GM21360 (cell line): Measurements from ENCODE around the gene MRPL45.

Experiments
- ATAC-seq: cut with Tn5 transposase; IDR thresholded peaks from one replicate; pipeline ENCODE4 v1.9.1; 2021; ENCODE audit warnings: mild to moderate bottlenecking, moderate library complexity; ENCODE audit not compliant: unreplicated experiment

MRPL45 gene

GRCh38 chr17:38324772-38325171 lies 27.8 kb downstream of the MRPL45 start:
- ATAC-seq, result no peak

GRCh38 chr17:38325221-38325851 lies 28.4 kb downstream of the MRPL45 start:
- ATAC-seq, result no peak

- ATAC-seq, result no peak
Observed at GRCh38 chr17:38326996-38327792, 30.2 kb downstream of the MRPL45 start.

GRCh38 chr17:38327936-38328335 lies 31.0 kb downstream of the MRPL45 start:
- no peak for ATAC-seq

GRCh38 chr17:38328620-38329019 lies 31.7 kb downstream of the MRPL45 start:
- ATAC-seq, result no peak

- ATAC-seq, result no peak
Observed at GRCh38 chr17:38329284-38329683, 32.3 kb downstream of the MRPL45 start.

GRCh38 chr17:38329808-38330730 lies 33.1 kb downstream of the MRPL45 start:
- ATAC-seq, result no peak

GRCh38 chr17:38330941-38331411 lies 34.0 kb downstream of the MRPL45 start:
- no peak for ATAC-seq

GRCh38 chr17:38332735-38333134 lies 35.8 kb downstream of the MRPL45 start:
- ATAC-seq, result no peak

- no peak for ATAC-seq
Observed at GRCh38 chr17:38333635-38334295, 36.8 kb downstream of the MRPL45 start.

- no peak for ATAC-seq
Observed at GRCh38 chr17:38334480-38335364, 37.8 kb downstream of the MRPL45 start.

- no peak for ATAC-seq
Observed at GRCh38 chr17:38336838-38337237, 39.9 kb downstream of the MRPL45 start.

- no peak for ATAC-seq
Observed at GRCh38 chr17:38338053-38338452, 41.1 kb downstream of the MRPL45 start.

GRCh38 chr17:38338535-38338934 lies 41.6 kb downstream of the MRPL45 start:
- no peak for ATAC-seq

GRCh38 chr17:38339891-38340290 lies 42.9 kb downstream of the MRPL45 start:
- no peak for ATAC-seq

GRCh38 chr17:38341035-38341721 lies 44.2 kb downstream of the MRPL45 start:
- ATAC-seq, result no peak

GRCh38 chr17:38342886-38343607 lies 46.1 kb downstream of the MRPL45 start:
- ATAC-seq, result no peak

GRCh38 chr17:38343608-38344419 lies 46.8 kb downstream of the MRPL45 start, which contains the start of gene GPR179:
TSS of gene GPR179 (minus strand) at chr17:38343956. CDS start at chr17:38343789, 167 bp downstream.
- no peak for ATAC-seq
